ENCODE measurements around the gene LZTFL1. TPM values are rescaled to one million over a fixed set of nuclear protein-coding genes. Genes with fewer than 3 reads are reported as not detected.

LZTFL1 gene
- 10 to 100 TPM; 17.0 to 27.2 TPM for total RNA-seq
- polyA plus RNA-seq (ENCODE audit: insufficient read length in 6 of 6), result 10 to 100 TPM; 46.5 to 66.8 (median 56.1) TPM
- long read RNA-seq, donor 1, full-length matches to known transcripts, result 12 of 21 reads
- long read RNA-seq, donor 1, partial matches to known transcripts, result 9 of 21 reads
- long read RNA-seq, donor 1, other reads (novel, unspliced or antisense), result 0 of 21 reads
- long read RNA-seq, donor 2, full-length matches to known transcripts, result 9 of 9 reads
- long read RNA-seq, donor 2, partial matches to known transcripts, result 0 of 9 reads
- long read RNA-seq, donor 2, other reads (novel, unspliced or antisense), result 0 of 9 reads
- long read RNA-seq, donor 3, full-length matches to known transcripts, result 9 of 9 reads
- long read RNA-seq, donor 3, partial matches to known transcripts, result 0 of 9 reads
- long read RNA-seq, donor 3, other reads (novel, unspliced or antisense), result 0 of 9 reads
- long read RNA-seq, donor 4, full-length matches to known transcripts, result 6 of 10 reads
- long read RNA-seq, donor 4, partial matches to known transcripts, result 2 of 10 reads
- long read RNA-seq, donor 4, other reads (novel, unspliced or antisense), result 2 of 10 reads
- long read RNA-seq, donor 5, full-length matches to known transcripts, result 18 of 18 reads
- long read RNA-seq, donor 5, partial matches to known transcripts, result 0 of 18 reads
- long read RNA-seq, donor 5, other reads (novel, unspliced or antisense), result 0 of 18 reads
- long read RNA-seq, donor 6, full-length matches to known transcripts, result 6 of 6 reads
- long read RNA-seq, donor 6, partial matches to known transcripts, result 0 of 6 reads
- long read RNA-seq, donor 6, other reads (novel, unspliced or antisense), result 0 of 6 reads
- long read RNA-seq, donor 7, full-length matches to known transcripts, result 2 of 2 reads
- long read RNA-seq, donor 7, partial matches to known transcripts, result 0 of 2 reads
- long read RNA-seq, donor 7, other reads (novel, unspliced or antisense), result 0 of 2 reads
- long read RNA-seq, donor 8, full-length matches to known transcripts, result 8 of 8 reads
- long read RNA-seq, donor 8, partial matches to known transcripts, result 0 of 8 reads
- long read RNA-seq, donor 8, other reads (novel, unspliced or antisense), result 0 of 8 reads
- long read RNA-seq, donor 9, result 0 reads
- long read RNA-seq, donor 10, full-length matches to known transcripts, result 2 of 2 reads
- long read RNA-seq, donor 10, partial matches to known transcripts, result 0 of 2 reads
- long read RNA-seq, donor 10, other reads (novel, unspliced or antisense), result 0 of 2 reads
- long read RNA-seq, donor 11, full-length matches to known transcripts, result 11 of 11 reads
- long read RNA-seq, donor 11, partial matches to known transcripts, result 0 of 11 reads
- long read RNA-seq, donor 11, other reads (novel, unspliced or antisense), result 0 of 11 reads
- long read RNA-seq, donor 12, full-length matches to known transcripts, result 6 of 6 reads
- long read RNA-seq, donor 12, partial matches to known transcripts, result 0 of 6 reads
- long read RNA-seq, donor 12, other reads (novel, unspliced or antisense), result 0 of 6 reads

DNA sequence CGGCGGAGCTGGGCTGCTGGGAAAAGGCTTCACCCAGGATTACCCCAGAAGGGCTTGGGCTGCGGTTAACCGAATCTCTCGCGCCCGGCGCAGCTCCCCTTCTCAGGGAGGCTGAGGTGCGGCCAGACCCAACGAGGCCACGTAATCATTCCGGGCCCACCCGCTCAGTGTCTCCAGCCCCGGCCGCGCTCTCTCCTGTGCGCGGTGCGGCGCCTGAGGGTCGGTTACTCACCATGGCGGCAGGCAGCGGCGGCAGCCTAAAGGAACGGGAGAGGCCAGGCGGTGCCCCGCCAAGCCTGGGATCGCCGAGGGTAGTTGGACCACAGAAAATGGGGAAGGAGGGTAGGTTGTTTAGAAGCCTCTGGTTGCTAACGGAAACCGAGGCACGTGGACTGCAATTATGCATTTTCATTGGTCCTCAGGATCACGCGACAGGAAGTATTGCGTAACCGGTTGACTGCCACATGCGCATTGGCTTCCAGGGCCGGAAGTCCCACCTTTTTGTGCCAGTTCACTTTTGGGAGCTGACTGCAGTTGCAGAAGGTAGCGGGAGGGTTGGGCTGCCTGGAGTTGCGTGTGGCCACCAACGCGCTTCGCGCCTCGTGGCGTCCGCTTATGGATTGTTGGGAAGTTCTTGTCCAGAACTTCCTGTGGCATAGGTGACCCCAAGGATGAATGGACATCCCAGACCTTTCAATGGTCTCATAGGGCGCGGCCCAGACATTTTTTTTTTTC lies at the start of gene LZTFL1:
LZTFL1 (minus strand) TSS at position 363 of the 735 bp plus-strand sequence; CDS start at position 235, 128 bp downstream.
- H3K4me3 ChIP-seq, result peak within 1 kb of the TSS; percentile 83 to 95
- H3K27me3 ChIP-seq, result no peaks in the 10 kb centered on the region
- peak within 1 kb of the TSS in 1 of 2 donors; percentile 87 for H3K27ac ChIP-seq
- TF ChIP-seq, protein P1, sequence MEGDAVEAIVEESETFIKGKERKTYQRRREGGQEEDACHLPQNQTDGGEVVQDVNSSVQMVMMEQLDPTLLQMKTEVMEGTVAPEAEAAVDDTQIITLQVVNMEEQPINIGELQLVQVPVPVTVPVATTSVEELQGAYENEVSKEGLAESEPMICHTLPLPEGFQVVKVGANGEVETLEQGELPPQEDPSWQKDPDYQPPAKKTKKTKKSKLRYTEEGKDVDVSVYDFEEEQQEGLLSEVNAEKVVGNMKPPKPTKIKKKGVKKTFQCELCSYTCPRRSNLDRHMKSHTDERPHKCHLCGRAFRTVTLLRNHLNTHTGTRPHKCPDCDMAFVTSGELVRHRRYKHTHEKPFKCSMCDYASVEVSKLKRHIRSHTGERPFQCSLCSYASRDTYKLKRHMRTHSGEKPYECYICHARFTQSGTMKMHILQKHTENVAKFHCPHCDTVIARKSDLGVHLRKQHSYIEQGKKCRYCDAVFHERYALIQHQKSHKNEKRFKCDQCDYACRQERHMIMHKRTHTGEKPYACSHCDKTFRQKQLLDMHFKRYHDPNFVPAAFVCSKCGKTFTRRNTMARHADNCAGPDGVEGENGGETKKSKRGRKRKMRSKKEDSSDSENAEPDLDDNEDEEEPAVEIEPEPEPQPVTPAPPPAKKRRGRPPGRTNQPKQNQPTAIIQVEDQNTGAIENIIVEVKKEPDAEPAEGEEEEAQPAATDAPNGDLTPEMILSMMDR (IDR thresholded peaks at IDR 0.05), result no peak
- peak; percentile 94 for ATAC-seq
- intact Hi-C loops (cut with DNase I), result no loop called here
- H3K36me3 ChIP-seq, result no peaks in the 10 kb centered on the region
- H3K4me1 ChIP-seq, result peaks cover 9 to 16% of the 10 kb centered on the region in 2 donors
- peak; percentile 87 to 97 (median 94) for DNase-seq
- H3K9me3 ChIP-seq, result no peaks in the 10 kb centered on the region

- no peaks in the 10 kb centered on the region for H3K27me3 ChIP-seq
- no peaks in the 10 kb centered on the region for H3K9me3 ChIP-seq
- no peaks in the 10 kb centered on the region for H3K4me1 ChIP-seq
- peak; percentile 56 for ATAC-seq
- intact Hi-C loops (cut with DNase I), result no loop called here
- H3K36me3 ChIP-seq, result no peaks in the 10 kb centered on the region
- DNase-seq, result peak in 1 of 4 donors; percentile 48
- no peak overlapping the region for H3K27ac ChIP-seq
- no peak overlapping the region for H3K4me3 ChIP-seq
- TF ChIP-seq, protein P1 (IDR thresholded peaks at IDR 0.05), result no peak
Observed at GRCh38 chr3:45890405-45890804, 48.5 kb upstream of the LZTFL1 start.

DNA sequence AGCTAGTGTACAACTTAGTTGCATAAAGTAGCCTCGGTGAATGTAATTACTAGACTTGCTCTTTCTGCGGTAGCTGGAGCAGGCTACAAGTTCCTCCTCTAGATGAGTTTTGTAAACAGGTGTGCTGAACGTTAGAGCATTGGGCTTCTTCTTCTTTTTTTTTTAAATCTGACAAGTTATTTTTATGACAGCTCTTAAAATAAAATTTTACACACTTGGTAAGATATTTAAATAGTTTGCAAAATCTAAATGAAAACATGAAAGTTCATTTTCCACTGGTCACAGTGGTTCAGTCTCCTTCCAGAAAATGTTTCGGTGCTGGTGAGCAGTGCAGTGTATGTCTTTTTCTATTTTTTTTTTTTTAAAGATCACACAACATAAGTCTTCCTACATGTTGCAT lies 47.4 kb upstream of the LZTFL1 start:
- H3K9me3 ChIP-seq, result no peaks in the 10 kb centered on the region
- ATAC-seq (no peak), DNase-seq (no peak)
- no peaks in the 10 kb centered on the region for H3K27me3 ChIP-seq
- no peaks in the 10 kb centered on the region for H3K4me1 ChIP-seq
- no peak overlapping the region for H3K4me3 ChIP-seq
- TF ChIP-seq, protein P1 (IDR thresholded peaks at IDR 0.05), result no peak
- intact Hi-C loops (cut with DNase I), result no loop called here
- H3K36me3 ChIP-seq, result no peaks in the 10 kb centered on the region
- H3K27ac ChIP-seq, result no peak overlapping the region

DNA sequence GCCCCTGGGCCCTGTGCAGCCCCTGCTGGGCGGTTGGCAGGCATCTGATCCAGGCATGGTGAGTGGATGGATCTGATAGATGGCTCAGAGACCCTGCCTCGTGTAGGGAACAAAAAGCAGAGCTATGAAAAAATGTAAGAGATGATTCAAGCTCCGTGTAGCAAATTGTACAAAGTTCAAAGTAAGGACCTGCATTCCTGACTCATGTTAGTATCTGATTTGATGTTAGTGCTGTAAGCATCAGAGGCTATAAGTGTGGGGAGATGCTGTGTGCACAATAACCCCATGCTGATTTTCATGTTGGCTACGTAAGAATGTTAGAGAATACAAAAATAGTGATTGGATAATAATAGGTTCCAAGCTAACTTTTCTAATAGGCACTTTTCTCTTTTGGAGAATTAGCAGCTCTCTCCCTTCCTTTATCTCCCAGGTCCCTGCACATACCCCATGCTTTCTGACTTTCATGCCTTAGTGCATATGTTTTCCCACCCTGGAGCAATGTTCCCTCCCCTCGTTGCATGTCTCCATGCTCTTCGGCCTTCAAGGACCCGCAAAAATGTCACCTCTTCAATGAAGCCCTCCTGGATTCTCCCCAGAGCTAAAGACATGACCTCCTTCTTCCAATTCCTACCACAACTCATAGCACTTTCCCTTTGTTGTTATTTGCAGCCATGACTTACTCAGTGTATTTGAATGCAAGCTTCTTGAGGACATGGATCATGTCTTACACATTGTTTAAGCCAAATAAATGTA lies 46.0 kb upstream of the LZTFL1 start:
- H3K4me1 ChIP-seq, result no peaks in the 10 kb centered on the region
- DNase-seq (no peak), ATAC-seq (no peak)
- H3K9me3 ChIP-seq, result no peaks in the 10 kb centered on the region
- no peak overlapping the region for H3K4me3 ChIP-seq
- H3K36me3 ChIP-seq, result no peaks in the 10 kb centered on the region
- no peak overlapping the region for H3K27ac ChIP-seq
- TF ChIP-seq, protein P1 (IDR thresholded peaks at IDR 0.05), result no peak
- no peaks in the 10 kb centered on the region for H3K27me3 ChIP-seq
- intact Hi-C loops (cut with DNase I), result no loop called here

All from left lung (tissue), 14 donors.